Activated CD8-positive, alpha-beta memory T cell treated with anti-CD3 and anti-CD28 coated beads for 1 hour (primary cell): ENCODE data around the gene GINS2.

ENCODE experiments used
- DNase-seq, 2 donors: peaks; one replicate each; pipeline ENCODE4 v3.0.0-alpha.2; 2020; ENCODE audit warnings: low read depth in 1 of 2; ENCODE audit errors: extremely low read depth in 1 of 2

GINS2 gene

GRCh38 chr16:85690469-85691064, 1.8 kb upstream of the GINS2 start:
- no peak for DNase-seq

- DNase-seq = no peak
Observed at GRCh38 chr16:85689950-85690320, 1.2 kb upstream of the GINS2 start.

- no peak for DNase-seq
Observed at GRCh38 chr16:85689285-85689949, 663 bp upstream of the GINS2 start.

GRCh38 chr16:85687651-85688471, 893 bp downstream of the GINS2 start:
- no peak for DNase-seq

- DNase-seq = no peak
Observed at GRCh38 chr16:85686912-85687591, 1.7 kb downstream of the GINS2 start.

- no peak for DNase-seq
Observed at GRCh38 chr16:85685251-85685650, 3.5 kb downstream of the GINS2 start.

GRCh38 chr16:85683363-85683762, 5.4 kb downstream of the GINS2 start:
- DNase-seq = no peak

- DNase-seq = no peak
Observed at GRCh38 chr16:85682516-85682915, 6.2 kb downstream of the GINS2 start.

GRCh38 chr16:85681255-85681654, 7.5 kb downstream of the GINS2 start:
- no peak for DNase-seq

- no peak for DNase-seq
Observed at GRCh38 chr16:85680352-85680944, 8.3 kb downstream of the GINS2 start.

- DNase-seq = no peak
Observed at GRCh38 chr16:85679870-85680269, 8.9 kb downstream of the GINS2 start.

GRCh38 chr16:85678821-85679220, 9.9 kb downstream of the GINS2 start:
- DNase-seq = no peak

GRCh38 chr16:85678016-85678415, 10.7 kb downstream of the GINS2 start:
- no peak for DNase-seq

GRCh38 chr16:85677383-85677967, 11.3 kb downstream of the GINS2 start:
- no peak for DNase-seq

GRCh38 chr16:85676466-85676865, 12.3 kb downstream of the GINS2 start:
- no peak for DNase-seq

GRCh38 chr16:85675251-85675874, 13.4 kb downstream of the GINS2 start:
- DNase-seq = no peak

GRCh38 chr16:85674828-85675227, 13.9 kb downstream of the GINS2 start:
- no peak for DNase-seq

GRCh38 chr16:85674418-85674755, 14.4 kb downstream of the GINS2 start:
- no peak for DNase-seq

- DNase-seq = no peak
Observed at GRCh38 chr16:85673529-85674417, 15.0 kb downstream of the GINS2 start.
